Fibroblast of the aortic adventitia (primary cell): ENCODE data around the gene ROPN1L. TPM values are rescaled to one million over a fixed set of nuclear protein-coding genes. Genes with fewer than 3 reads are reported as not detected.

Source experiments
- DNase-seq: peaks from one replicate; pipeline ENCODE4 v3.0.0-alpha.2; 2010; ENCODE audit warnings: low read depth
- H3K4me3 ChIP-seq: 2 replicates; pipeline ENCODE4 v1.5.1; 2011; ENCODE audit warnings: low read depth, mild to moderate bottlenecking, control low read depth, low read length, moderate library complexity
- total RNA-seq: library from RNA; depleted of rRNA; stranded (reverse); fragments of >200 nt; gene quantifications from 2 replicates; pipeline ENCODE4 v1.2.3, GENCODE V29; 2012; ENCODE audit warnings: low replicate concordance
- TF ChIP-seq, protein P1 (sequence below): IDR thresholded peaks from 2 replicates; pipeline ENCODE4 v1.5.1; 2011; ENCODE audit warnings: mild to moderate bottlenecking, low read length, control low read depth, inconsistent platforms; ENCODE audit not compliant: insufficient read depth

ROPN1L gene
- total RNA-seq, 1 donor: 0.63 TPM

DNA sequence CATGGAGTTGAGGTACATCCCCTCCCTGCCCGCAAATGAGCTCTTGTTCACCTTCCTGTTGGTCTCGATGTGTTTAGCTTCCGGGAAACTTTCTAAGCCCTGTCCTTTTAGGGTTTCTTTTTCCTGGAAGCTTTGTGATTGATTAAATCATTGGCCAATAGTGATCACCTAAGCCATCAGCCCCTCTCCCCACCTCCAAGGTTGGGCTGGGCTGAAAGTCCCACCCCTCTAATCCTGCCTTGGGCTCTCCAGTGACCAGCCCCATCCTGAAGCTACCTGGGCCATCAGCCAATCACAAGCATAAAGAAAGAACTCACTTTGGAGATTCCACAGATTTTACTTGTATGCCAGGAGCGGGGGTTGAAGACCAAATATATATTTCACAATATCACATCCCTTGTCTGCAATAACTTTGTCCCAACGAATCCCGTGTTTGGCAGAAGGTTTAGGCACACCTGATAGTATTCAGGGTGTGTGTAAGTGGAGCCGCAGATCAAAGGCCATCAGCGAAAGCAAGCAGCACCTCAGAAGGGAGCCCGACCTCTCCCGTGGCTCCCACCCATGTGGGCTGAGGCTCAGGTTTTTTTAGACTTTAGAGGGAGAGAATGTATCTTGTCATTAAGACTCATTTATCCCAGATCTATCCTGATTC, 20.4 kb downstream of the ROPN1L start:
- no peak overlapping the region for H3K4me3 ChIP-seq
- DNase-seq: peak; percentile 17
- TF ChIP-seq, protein P1, sequence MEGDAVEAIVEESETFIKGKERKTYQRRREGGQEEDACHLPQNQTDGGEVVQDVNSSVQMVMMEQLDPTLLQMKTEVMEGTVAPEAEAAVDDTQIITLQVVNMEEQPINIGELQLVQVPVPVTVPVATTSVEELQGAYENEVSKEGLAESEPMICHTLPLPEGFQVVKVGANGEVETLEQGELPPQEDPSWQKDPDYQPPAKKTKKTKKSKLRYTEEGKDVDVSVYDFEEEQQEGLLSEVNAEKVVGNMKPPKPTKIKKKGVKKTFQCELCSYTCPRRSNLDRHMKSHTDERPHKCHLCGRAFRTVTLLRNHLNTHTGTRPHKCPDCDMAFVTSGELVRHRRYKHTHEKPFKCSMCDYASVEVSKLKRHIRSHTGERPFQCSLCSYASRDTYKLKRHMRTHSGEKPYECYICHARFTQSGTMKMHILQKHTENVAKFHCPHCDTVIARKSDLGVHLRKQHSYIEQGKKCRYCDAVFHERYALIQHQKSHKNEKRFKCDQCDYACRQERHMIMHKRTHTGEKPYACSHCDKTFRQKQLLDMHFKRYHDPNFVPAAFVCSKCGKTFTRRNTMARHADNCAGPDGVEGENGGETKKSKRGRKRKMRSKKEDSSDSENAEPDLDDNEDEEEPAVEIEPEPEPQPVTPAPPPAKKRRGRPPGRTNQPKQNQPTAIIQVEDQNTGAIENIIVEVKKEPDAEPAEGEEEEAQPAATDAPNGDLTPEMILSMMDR: no peak

DNA sequence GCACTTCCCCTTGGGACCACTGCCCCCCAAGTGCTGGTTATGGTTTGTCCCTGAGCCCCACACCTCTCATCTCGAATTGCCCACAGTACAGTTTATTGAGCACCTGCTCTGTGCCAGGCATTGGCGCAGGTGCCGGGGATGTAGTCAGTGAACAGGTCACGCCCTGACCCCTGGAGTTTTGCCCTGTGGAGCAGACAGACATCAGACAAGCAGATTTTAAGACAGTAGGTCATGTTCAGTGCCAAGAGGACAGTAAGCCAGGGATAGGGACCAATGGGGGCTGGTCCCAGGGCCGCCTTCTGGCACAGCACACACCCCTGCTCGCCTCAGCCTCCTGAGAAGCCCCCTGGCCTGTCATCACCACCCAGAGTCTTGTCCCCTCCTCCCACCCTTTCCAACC, 21.9 kb downstream of the ROPN1L start:
- H3K4me3 ChIP-seq: no peak overlapping the region
- TF ChIP-seq, protein P1: no peak
- no peak for DNase-seq

DNA sequence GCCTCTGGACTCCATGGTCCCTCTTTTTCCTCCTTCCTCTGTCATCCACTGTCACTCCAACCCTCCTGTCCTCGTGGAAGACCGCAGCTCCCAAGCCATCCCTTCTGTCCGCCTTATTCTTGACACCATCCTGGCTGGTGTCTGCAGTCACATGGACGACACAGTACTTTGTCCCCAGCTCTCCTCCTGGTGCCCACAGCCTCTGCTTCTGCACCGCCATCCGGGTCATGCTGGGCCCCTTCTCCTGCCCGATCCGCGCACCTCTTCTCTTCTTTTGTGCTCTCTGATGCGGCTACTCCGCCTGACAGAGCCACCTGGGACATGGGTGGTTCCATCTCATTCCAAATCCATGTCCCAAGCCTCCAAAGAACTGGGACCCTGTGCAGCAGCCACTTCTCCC, 22.5 kb downstream of the ROPN1L start:
- DNase-seq: no peak
- TF ChIP-seq, protein P1: no peak
- no peak overlapping the region for H3K4me3 ChIP-seq

DNA sequence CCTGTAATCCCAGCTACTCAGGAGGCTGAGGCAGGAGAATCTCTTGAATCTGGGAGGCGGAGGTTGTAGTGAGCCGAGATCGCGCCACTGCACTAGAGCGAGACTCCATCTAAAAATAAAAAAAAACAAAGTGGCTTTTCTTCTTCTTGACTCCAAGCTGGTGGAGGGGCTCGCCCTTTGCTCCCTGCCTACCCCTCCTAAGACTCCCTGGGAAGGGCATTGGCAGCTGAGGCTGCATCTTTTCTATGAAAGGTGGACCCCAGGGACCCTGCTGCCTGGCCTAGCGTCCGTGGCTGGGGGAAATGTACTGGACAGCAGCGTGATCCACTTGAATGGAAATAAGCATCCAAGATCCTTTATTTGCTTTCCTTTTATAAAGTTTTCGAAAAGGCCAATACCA, 24.0 kb downstream of the ROPN1L start:
- TF ChIP-seq, protein P1: no peak
- no peak for DNase-seq
- no peak overlapping the region for H3K4me3 ChIP-seq

DNA sequence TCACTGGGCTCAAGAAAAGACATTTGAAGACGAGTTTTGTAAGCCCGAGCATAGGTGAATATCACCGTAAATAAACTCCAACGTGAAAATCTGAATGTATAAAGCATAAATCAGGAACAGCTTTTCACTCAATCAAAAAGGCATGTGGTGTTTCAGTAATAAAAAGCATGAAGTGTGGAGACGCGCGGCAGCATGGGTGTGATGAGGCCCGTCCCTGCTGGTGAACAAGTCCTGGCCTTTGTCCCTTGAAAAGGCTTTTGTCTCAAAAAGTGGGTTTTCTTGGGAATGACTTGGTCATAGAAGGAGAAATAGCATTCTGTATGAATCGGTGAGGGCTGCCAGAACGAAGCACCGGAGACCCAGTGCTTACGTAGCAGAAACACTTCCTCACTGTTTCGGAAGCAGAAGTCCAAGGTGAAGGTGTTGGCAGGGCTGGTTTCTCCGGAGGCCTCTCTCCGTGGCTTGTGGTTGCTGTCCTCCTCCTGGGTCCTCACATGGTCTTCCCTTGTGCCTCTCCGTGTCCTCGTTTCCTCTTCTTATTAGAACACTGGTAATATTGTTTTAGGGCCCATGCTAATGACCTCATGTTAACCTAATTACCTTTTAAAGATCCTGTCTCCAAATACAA, 24.9 kb downstream of the ROPN1L start:
- TF ChIP-seq, protein P1: no peak
- no peak for DNase-seq
- no peak overlapping the region for H3K4me3 ChIP-seq

DNA sequence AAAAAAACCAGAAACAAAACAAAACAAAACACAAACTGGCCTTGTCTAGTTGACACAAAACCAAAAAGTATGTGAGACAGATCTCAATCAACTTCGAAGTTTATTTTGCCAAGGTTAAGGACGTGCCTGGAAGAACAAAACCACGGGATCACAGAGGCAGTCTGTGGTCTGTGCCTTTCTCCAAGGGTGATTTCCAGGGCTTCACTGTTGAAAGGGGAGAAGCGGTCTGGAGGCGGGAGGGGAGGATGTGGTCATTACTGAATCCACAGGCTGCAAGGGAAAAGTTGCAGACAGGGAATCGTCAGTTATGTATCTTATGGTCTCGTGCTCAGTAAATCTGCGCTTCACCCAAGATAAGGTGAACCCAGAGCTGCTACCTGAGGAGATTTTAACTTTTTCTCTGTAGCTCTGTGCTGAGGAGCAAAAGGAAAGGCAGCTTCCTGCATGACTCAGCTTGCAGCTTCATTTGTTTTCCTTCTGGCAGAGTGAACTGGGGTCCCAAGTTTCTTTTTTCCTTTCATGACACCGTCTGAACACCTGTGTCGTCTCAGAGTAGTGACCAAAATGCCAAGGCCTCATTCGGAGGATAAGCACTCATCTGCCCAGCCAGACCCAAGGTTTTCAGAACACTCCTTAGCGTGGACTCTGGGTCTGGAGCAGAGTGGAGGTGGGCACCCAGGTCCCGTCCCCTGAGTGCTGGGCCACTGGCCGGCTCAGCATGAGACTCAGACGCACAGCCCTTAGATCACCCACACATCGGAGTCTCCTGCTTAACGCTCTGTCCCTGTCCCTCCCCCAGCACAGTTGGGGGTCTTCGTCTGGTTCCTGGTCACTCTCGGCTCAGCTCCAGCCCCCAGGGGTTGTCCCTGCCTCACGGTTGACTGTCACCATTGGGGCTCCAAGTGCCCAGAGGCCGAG, 25.9 kb downstream of the ROPN1L start:
- TF ChIP-seq, protein P1: no peak
- peak; percentile 47 for DNase-seq
- no peak overlapping the region for H3K4me3 ChIP-seq
